ENCODE data around the gene WDR3. TPM values are rescaled to one million over a fixed set of nuclear protein-coding genes. Genes with fewer than 3 reads are reported as not detected.

Gene WDR3
- total RNA-seq: 12.7 and 17.0 TPM in 2 replicates

DNA sequence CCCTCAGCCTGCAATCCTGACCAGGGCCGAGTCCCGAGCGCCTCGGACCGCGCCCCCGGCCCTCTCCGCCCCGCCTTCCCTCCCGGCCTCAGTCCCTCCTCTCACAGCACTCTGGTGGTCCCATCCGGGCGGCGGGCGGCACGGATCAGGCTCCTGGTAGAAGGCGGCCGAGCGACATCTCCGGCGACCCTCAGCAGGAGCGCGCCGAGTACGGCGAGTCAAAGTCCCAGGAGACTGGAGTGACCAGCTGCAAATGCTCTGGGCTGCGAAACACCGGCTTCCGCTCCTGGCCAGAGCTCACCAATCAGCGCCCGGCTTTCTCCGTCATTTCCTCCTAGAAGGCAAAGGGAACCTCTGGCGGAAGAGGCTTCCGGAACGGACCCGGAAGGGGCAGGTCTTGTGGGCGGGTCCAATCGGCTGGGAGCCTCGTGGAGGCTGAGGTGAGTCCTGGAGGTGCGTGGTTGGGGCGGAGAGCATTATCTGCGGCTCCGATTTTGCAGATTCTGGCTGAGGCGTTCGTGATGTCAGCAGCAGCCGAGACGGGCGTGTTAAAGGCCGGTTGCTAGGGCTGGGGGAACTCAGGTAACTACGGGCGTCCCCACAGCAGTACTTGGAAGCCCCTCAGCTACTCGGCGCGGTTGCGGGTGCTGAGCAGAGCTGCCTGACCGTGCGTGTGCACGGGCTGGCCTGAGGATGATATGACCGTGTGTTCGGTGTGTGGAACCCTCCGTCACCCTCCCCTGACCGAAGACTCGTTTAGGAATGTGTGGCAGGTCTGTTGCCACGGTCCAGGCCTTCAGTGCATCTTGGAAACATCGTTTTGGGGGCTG lies at the start of gene WDR3, which contains the start of gene GDAP2:
Gene WDR3, plus strand, starts transcription at position 397 of the 830 bp plus-strand sequence. CDS start 3,581 bp downstream, outside the sequence.
Gene GDAP2, minus strand, starts transcription at position 279 of the 830 bp plus-strand sequence. CDS start 9,264 bp downstream, outside the sequence.

Other genes starting within 250 kb of the WDR3 start
- gene GDAP2, start 118 bp upstream of the WDR3 start, total RNA-seq: 17.6 and 23.3 TPM in 2 replicates